ENCODE results near the gene CTSD.

Gene CTSD

GRCh38 chr11:1754376-1755150 lies 9.2 kb downstream of the CTSD start:
- DNase-seq = no peak

- DNase-seq = no peak
These were observed 9.8 kb downstream of the CTSD start for GRCh38 chr11:1753929-1754305.

- no peak for DNase-seq
These were observed 10.3 kb downstream of the CTSD start for GRCh38 chr11:1753229-1753928.

GRCh38 chr11:1752907-1753228 lies 10.9 kb downstream of the CTSD start:
- no peak for DNase-seq

DNA sequence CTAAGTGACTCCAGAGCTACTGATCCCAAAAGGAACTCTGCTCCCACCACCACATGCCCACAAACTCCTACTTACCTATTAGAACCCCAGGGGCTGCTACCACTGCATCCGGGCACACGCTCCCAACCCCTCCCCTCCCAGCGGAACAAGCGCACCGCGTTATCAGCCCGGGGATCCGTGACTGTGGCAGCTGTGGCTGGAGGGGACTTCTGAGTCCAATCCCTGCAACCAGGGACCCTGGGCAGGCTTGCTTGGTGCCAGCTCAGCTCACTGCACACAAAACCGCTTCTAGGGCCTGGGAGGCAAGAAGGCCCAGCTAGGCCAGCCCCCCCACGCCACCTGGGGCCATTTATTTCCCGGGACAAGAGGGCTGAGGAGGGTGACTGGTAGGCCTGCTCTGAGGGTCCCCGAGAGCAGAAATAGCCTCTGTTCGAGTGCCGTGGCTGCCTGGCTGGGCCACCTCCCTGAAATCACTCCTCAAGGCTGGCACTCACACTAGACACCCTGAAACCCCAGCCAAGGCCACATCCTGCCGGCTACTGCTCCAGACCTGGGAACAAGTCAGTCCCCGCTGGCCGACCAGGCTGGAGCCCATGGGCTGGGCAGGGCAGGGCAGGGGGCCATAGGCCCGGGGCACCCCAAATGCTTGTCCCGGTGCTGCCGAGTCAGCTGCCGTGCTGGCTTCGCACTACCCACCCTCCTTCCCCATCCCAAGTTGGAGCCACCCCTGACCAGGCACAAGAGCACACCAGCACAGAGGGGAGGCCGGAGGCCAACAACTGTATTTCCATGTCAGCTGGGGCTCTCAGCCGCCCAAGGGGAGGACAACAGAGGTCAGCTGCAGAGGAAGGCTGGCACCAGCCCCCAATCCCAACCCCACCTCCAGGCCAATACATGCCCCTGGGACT lies 11.5 kb downstream of the CTSD start:
- DNase-seq = no peak

- DNase-seq = no peak
These were observed 12.2 kb downstream of the CTSD start for GRCh38 chr11:1751531-1751921.

DNA sequence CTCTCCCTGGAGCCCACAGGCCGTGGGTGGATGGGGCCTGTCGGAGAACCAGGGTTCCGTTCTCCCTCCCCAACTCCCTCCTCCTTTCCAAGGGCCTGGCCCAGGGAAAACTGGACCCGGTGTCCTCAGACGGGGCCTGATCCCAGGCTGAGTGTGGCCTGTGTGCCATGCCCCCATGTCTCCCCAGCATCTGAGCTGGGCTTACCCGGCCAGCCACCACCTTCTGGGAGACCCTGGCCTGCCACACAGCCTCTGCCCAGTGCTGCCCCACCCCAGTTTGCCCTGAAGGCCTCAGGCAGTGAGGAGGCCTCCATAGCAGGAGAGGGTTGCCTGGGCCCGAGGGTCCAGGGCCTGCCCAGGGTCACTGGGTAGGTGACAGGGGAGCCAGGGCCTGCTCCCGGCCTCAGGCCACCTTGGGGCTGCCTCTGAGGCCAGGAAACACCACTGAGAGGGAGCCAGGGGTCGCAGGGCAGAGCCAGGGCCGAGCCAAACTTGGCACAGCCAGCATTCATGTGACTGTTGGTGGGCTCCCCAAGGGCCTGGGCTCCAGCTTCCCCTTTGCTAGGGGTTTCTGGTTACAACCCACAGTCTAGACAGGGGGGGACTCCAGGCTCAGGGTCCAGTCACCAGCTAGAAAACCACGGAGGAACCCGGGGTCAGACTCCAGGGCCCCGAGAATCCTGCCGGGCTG lies 12.7 kb downstream of the CTSD start:
- DNase-seq = no peak

GRCh38 chr11:1750481-1750839 lies 13.3 kb downstream of the CTSD start, which contains the start of gene IFITM10:
IFITM10 (minus strand) TSS chr11:1750595; CDS start chr11:1750442, 153 bp downstream.
- no peak for DNase-seq

- DNase-seq = no peak
These were observed 14.1 kb downstream of the CTSD start for GRCh38 chr11:1749395-1750351.

GRCh38 chr11:1748636-1749394 lies 14.9 kb downstream of the CTSD start:
- DNase-seq = no peak

- no peak for DNase-seq
These were observed 15.7 kb downstream of the CTSD start for GRCh38 chr11:1747753-1748635.

DNA sequence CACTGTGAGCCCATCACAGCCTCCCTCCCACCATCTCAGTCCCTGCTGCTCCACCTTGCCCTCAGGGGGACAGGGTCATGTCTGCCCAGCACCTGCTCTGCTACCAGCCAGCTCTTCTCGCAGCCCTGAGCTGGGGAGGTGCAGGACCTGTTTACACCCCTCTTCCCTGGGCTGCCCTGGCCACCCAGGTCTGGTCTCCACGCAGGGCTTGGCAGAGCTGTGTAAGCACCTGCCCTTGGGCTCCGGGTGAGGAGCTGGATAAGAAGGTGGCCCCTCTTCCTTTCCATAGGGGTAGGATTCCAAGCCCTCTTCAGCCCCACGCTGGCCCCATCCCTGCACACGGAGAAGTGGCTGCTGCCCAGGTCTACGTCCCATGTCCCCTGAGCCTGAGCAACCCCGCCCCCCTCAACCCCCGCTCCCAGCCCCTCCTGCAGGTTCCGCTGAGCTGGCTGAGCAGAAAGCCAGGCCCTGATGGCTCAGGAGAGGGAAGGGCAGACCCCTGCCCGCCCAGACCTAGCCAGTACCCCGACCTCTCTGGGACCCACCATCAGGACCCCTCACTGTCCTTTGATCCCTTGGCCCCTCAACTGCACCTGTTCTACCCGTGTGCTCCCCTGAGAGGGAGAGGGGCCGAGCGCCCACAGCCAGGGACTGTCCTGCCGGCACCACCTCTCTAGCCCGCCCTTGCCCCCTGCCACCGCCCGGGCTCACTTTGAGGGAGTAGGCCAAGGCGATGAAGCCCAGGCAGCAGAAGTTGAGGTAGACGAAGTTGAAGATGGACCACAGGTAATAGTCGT lies 16.6 kb downstream of the CTSD start:
- DNase-seq = no peak

- no peak for DNase-seq
These were observed 17.2 kb downstream of the CTSD start for GRCh38 chr11:1746511-1746931.

DNA sequence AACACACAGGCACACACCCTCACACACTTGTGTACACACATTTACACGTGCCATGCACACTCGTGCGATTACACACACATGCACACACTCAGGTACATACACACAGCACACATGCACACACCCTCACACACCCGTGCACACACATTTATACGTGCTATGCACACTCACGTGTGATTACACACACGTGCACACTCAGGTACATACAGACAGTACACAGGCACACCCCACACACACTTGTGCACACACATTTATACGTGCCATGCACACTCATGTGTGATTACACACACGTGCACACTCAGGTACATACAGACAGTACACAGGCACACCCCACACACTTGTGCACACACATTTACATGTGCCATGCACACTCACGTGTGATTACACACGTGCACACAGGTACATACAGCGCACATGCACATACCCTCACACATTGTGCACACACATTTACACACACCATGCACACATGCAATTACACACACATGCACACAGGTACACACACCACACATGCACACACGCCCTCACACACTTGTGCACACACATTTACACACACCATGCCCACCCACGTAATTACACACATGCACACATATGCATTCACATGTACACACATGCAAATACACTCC lies 17.9 kb downstream of the CTSD start:
- no peak for DNase-seq

- DNase-seq = no peak
These were observed 18.6 kb downstream of the CTSD start for GRCh38 chr11:1744891-1745700.

GRCh38 chr11:1744137-1744886 lies 19.4 kb downstream of the CTSD start:
- no peak for DNase-seq

GRCh38 chr11:1743585-1744136 lies 20.1 kb downstream of the CTSD start:
- DNase-seq = no peak

Measured in SHP77 treated with DMSO at 0.1 percent for 48 hours (cell line).